GM21423 (cell line): Measurements from ENCODE around the gene SLC22A5.
"Not testable (repeated sequence)": the region's sequence is repeated elsewhere in the genome, so short reads cannot be mapped to it uniquely, and the experiment has no call there.

Experiments
- ATAC-seq: cut with Tn5 transposase; IDR thresholded peaks from one replicate; pipeline ENCODE4 v1.9.1; 2021; ENCODE audit warnings: mild to moderate bottlenecking, moderate library complexity; ENCODE audit not compliant: unreplicated experiment

SLC22A5 gene

GRCh38 chr5:132426525-132427138 is 57.1 kb downstream of the SLC22A5 start:
- peak; percentile 52 for ATAC-seq

DNA sequence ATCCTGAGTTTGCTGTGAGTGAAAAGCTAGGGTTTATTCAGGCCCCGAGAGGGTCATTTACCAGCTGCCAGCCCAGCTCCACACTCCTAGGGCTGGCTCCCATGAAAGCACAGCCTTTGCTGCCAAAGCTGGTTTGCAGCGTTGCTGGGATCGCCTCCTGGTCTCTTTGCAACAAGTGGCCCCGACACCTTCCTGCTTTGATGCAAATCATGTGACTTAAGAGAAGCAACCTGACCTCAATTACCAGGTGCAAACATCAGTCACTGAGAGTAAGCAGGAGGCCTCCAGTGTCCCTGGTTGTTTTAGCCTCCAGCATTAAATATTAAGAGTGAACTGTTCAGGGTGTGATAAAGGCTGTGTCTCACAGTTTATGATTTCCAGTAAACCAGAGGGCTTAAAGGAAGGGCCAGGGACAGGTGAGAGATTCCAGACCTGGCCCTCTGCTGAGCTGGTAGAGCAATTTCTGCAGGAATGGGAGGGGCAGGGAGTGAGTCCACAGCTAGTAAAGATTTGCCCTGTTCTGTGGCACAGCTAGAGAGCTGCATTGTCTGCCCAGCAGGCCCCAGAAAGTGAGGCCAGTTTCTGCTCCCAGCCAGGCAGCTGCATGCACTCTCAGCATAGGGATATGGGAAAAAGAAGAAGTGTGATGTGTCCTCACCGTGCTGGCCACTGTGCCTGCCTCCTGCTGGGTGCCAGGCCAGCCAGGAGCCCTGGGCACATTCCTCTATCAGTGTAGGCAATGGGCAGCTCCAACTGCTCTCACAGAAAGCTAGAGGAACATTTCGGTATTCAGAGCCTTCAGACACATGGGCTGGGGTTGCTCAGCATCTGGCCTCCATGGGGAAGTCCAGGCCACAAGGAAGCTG is 58.0 kb downstream of the SLC22A5 start:
- no peak for ATAC-seq

GRCh38 chr5:132428147-132428482 is 58.6 kb downstream of the SLC22A5 start:
- ATAC-seq: no peak

DNA sequence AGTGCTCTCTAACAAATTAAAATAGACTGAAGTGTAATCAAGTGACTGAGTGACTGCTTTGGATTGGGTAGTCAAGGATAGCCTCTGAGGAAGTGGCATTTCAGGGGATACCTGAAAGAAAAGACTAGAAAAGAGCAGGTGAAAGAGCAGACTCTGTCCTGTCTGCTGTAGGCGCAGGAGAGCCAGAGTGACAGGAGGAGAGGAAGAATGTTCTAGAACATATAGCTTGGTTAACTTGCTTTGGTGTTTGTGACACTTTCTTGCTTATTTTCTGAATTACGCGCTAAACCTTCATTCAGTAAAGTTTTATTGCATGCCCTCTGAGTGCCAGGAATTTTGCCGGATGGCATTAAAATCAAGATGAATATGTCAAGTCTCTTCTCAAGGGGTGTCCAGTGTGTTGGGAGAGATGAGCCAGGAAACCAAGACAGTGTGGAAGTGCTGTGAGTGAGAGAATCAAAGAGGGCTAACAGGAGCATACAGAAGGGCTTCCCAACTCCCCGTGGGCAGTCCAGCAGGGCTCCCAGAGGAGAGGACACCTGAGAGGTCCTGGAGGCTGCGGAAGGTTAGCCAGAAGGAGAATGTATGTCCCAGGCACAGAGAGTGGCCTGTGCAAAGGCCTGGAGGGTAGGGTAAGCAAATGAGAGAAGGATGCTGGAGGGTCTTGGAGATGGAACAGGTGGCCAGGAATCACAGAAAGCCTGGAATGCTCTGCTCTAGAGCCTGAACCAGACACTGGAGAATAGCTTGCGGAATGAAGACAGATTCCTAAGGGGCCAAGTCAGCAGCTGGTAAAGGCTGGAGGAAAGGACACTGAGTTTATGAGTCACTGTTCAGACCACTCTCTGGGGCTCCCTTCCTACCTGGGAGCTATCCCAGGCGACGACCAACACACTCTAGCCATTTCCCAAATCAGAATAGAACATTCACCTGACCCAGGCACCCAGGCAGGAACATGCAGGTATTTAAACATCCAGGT is 59.3 kb downstream of the SLC22A5 start:
- no peak for ATAC-seq

DNA sequence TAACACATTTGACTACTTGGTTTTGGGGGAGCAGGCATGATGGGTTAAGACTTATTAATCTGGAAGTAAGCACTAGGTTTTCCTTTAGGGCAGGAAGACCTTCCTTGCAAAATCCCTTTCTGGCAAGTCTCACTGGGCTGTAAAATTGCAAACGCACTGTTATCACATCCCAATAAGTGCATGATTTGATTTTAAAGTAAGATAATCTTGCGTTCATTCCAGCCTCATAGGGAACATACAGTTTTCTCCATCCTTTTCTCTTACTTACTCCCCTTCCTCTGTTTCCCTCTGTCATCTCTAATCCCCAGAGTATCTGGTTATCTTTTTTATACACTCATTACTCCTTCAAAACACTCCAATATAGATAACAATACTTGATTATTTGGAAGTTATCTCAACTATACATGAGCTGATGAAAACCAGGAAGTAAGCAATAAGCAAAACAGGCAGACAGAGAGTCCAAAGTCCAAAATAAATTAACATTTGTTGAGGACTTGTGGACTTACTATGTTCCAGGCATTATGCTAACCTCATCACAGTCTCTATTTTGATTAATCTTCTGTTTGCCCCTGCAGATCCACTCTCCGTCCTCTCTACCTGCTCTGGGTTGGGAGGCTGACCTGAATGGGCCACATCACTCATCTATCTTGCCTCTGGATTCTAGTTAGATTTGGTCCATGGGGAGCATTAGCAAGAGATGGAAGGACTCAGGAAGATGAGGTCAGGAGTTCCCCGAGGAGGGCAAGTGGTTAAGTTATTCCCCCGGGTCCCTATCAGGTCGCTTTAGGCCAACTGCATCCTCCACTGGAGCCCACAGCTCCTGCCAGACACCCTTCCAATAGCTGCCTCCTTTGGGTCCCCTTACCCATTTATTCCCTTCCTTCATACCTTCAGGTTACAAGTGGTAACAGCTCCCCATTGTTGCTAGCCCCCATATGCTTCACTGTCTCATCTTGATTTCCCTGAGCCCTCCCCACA is 60.2 kb downstream of the SLC22A5 start:
- no peak for ATAC-seq

- no peak for ATAC-seq
These were observed 61.2 kb downstream of the SLC22A5 start for GRCh38 chr5:132430746-132431145.

- no peak for ATAC-seq
These were observed 62.1 kb downstream of the SLC22A5 start for GRCh38 chr5:132431632-132432031.

- no peak for ATAC-seq
These were observed 63.6 kb downstream of the SLC22A5 start for GRCh38 chr5:132433141-132433540.

DNA sequence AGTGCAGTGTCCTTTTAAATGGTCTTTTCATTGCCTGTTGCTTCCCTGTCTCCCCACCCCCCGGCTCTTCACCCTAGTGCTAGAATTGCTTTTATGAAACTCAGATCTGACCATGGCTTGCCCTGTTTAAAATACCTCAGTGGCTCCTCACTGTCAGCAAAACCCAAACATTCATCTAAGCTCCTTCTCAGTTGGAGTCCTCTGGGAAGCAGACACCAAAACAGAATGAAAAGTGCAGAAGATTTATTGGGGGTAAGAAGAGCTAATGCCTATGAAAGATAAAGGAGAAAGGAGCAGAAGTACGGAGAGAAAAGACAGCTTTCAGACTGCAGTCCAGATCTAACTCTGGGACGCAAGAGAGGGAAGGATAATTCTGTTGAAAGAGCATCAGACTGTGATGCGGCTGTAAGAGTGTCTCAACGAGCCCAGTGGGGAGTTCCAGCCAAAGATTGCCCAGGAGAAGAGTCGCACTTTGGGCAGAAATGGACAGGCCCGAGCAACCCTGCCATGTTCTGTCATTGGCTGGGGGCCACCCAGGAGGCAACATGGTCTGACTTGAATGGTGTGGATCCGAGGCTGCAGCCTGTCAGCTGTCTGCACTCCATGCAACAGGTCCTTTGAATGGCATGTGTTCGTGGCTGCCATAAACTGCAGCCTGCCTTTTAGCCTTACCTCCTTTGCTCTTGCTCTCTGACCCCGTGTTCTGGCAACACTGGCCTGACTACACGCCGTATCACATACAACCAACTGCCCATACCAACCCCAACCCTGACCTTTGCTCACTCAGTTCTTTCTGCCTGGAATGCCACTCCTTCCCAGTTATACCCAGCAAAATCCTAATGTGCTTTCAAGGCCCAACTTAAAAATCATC is 65.1 kb downstream of the SLC22A5 start:
- ATAC-seq: no peak

DNA sequence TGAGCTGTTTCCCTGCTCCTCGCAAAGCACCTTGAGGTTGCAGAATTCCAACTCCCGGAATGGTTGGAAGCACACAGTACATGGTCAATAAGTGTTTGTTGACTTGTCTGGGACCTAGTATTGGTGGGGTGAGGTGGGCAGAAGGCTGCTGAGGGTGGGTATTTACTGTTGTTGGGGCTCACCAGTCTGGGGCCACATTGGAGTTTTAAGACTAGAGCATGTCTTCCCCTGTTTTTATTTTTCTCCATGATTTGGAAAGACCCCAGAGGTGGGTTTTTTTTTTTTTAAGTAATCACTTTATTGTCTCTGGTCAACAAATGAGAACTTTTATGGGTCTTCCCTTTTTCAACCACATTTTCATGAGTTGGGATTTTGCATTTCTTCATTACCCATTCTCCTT is 65.9 kb downstream of the SLC22A5 start:
- ATAC-seq: no peak

- ATAC-seq: no peak
These were observed 66.4 kb downstream of the SLC22A5 start for GRCh38 chr5:132435886-132436285.

GRCh38 chr5:132436936-132437335 is 67.4 kb downstream of the SLC22A5 start:
- ATAC-seq: no peak

GRCh38 chr5:132437604-132438266 is 68.2 kb downstream of the SLC22A5 start:
- ATAC-seq: peak; percentile 86

DNA sequence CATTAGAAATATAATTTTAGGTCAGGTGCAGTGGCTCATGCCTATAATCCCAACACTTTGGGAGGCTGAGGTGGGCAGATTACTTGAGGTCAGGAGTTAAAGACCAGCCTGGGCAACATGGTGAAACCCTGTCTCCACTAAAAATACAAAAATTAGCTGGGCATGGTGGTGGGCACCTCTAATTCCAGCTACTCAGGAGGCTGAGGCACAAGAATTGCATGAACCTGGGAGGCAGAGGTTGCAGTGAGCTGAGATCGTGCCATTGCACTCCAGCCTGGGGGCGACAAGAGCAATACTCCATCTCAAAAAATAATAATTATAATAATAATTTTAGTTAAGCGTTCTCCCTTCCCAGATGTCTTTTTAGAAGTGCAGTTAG is 68.7 kb downstream of the SLC22A5 start:
- not testable (repeated sequence) for ATAC-seq

DNA sequence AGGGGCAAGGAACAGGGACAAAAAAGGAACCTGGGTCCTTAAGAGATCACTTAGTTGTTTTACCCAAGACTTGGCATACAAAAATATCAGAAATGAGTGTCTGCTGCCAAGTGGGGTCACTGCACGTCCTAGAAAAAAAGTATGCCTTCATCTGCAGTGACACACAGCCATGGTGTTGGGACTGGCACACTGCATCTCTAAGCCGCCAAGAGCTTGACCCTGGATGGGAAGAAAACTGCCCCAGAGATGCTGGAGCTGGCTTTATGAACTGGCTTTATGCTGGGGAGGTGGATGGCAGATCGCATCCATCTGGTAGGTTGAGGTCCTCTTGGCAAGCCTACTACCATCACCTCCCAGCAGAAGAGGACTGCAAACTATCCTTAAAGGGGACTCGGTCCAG is 69.4 kb downstream of the SLC22A5 start:
- no peak for ATAC-seq

DNA sequence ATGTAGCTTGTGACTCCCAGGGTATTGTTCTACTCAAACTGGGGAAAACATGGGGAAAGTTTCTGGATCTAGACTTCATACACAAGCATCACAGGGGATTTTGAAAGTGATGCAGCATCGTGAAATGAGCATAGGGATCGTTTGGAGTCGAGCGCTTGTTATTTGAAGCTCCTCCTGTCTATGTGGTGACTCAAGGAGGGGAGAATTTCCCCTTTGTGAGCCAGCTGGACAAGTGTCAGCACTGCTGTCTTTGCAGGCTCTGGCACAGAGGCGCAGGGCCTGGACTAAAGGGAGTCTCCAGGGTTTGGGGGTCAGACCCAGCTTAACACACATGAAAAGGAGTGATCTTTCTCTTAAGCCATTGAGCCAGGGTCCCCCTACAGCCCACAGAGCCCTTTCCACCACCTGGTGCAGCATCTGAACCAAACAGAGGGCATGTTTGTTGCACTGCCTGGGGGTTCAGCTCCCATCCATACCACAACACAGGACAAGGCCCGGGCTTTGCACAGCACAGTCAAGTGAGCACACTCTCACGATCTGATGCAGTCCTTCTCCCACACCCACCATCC is 70.1 kb downstream of the SLC22A5 start:
- no peak for ATAC-seq

DNA sequence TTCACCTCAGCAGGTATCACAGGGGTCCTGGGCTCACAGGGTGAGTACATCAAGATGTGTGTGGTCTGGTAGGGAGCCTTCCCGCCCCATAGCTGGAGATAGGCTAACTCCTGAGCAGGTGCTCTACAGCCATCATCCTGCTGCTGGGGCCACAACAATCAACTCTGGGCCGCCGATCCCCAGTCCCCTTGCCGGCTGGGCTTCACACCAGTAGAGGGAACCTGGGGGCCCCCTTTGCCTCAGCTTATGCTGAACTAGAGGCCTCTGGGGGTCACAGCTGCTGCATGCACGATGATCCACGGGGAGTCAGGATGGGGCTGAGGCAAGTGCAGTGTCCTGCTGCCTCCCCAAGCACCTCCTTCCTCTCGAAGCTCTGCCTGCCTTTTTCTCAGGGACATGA is 74.6 kb downstream of the SLC22A5 start:
- ATAC-seq: no peak
